BE2C (cell line): Measurements from ENCODE around the gene POGLUT3.

Source experiments
- DNase-seq: peaks from one replicate; pipeline ENCODE4 v3.0.0-alpha.2; 2020
- H3K27me3 ChIP-seq: fragments of 250-450 bp; sonication (Bioruptor Pico); 2 replicates; pipeline ENCODE4 v1.5.1; 2020; ENCODE audit warnings: mild to moderate bottlenecking
- H3K36me3 ChIP-seq: fragments of 250-450 bp; sonication (Bioruptor Pico); 2 replicates; pipeline ENCODE4 v1.5.1; 2020; ENCODE audit warnings: mild to moderate bottlenecking
- H3K4me1 ChIP-seq: fragments of 250-450 bp; sonication (Bioruptor Pico); 2 replicates; pipeline ENCODE4 v1.5.1; 2020
- H3K4me3 ChIP-seq: 2 replicates; pipeline ENCODE4 v1.5.1; 2011; ENCODE audit warnings: low read depth, low read length
- H3K9me3 ChIP-seq: fragments of 250-450 bp; sonication (Bioruptor Pico); 2 replicates; pipeline ENCODE4 v1.5.1; 2020
- TF ChIP-seq, protein P1 (sequence below): IDR thresholded peaks from 2 replicates; pipeline ENCODE4 v1.5.1; 2012; ENCODE audit warnings: mild to moderate bottlenecking, low read depth, low read length

The POGLUT3 gene

DNA sequence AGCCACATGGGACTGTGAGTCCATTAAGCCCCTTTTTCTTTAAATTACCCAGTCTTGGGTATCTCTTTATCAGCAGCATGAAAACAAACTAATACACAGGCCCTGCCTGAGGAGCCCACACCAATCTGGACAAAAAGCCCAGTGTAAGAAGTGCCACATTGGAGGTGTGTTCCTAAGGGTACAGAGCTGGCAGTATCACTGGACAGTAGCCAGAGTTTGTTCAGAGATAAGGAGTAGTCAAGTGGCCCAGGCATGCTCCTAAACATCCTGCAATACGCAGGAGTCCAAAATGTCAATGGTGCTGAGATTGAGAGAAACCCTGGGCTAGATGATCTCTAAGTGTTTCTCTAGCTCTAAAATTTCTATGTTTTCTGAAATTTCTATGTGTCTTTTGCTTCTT, 27.0 kb upstream of the POGLUT3 start:
- DNase-seq = no peak
- Histone ChIP-seq H3K4me3 (no peak overlapping the region), H3K9me3 (no peaks in the 10 kb centered on the region), H3K36me3 (no peaks in the 10 kb centered on the region), H3K27me3 (no peaks in the 10 kb centered on the region; the same call in 1 of the 2 replicates), H3K4me1 (no peaks in the 10 kb centered on the region)
- TF ChIP-seq, protein P1, sequence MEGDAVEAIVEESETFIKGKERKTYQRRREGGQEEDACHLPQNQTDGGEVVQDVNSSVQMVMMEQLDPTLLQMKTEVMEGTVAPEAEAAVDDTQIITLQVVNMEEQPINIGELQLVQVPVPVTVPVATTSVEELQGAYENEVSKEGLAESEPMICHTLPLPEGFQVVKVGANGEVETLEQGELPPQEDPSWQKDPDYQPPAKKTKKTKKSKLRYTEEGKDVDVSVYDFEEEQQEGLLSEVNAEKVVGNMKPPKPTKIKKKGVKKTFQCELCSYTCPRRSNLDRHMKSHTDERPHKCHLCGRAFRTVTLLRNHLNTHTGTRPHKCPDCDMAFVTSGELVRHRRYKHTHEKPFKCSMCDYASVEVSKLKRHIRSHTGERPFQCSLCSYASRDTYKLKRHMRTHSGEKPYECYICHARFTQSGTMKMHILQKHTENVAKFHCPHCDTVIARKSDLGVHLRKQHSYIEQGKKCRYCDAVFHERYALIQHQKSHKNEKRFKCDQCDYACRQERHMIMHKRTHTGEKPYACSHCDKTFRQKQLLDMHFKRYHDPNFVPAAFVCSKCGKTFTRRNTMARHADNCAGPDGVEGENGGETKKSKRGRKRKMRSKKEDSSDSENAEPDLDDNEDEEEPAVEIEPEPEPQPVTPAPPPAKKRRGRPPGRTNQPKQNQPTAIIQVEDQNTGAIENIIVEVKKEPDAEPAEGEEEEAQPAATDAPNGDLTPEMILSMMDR = no peak

GRCh38 chr11:108524422-108524821, 26.2 kb upstream of the POGLUT3 start:
- Histone ChIP-seq H3K4me1 (no peaks in the 10 kb centered on the region), H3K9me3 (no peaks in the 10 kb centered on the region)
- TF ChIP-seq, protein P1 = no peak

GRCh38 chr11:108522318-108522717, 24.1 kb upstream of the POGLUT3 start:
- H3K4me1 ChIP-seq = no peaks in the 10 kb centered on the region
- no peak for DNase-seq
- H3K36me3 ChIP-seq = no peaks in the 10 kb centered on the region
- no peak overlapping the region for H3K4me3 ChIP-seq
- no peaks in the 10 kb centered on the region for H3K9me3 ChIP-seq
- H3K27me3 ChIP-seq = no peaks in the 10 kb centered on the region; the same call in 1 of the 2 replicates
- TF ChIP-seq, protein P1 = no peak

More at GRCh38 chr11:108524422-108524821, 26.2 kb upstream of the POGLUT3 start:
- no peaks in the 10 kb centered on the region; the same call in 1 of the 2 replicates for H3K27me3 ChIP-seq
- H3K4me3 ChIP-seq = no peak overlapping the region
- no peaks in the 10 kb centered on the region for H3K36me3 ChIP-seq
- no peak for DNase-seq

DNA sequence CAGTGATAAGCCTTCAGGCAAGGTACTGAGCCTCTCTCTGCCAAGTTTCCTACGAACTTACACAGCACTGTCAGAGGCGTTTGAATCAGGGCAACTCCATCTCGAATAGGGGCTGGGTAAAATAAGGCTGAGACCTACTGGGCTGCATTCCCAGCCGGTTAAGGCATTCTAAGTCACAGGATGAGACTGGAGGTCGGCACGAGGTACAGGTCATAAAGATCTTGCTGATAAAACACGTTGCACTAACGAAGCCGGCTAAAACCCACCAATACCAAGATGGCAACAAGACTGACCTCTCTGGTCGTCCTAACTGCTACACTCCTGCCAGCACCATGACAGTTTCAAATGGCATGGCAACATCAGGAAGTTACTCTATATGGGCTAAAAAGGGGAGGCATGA, 20.4 kb upstream of the POGLUT3 start:
- H3K27me3 ChIP-seq = peaks cover 8% of the 10 kb centered on the region
- no peaks in the 10 kb centered on the region for H3K36me3 ChIP-seq
- no peak overlapping the region for H3K4me3 ChIP-seq
- TF ChIP-seq, protein P1 = no peak
- H3K9me3 ChIP-seq = no peaks in the 10 kb centered on the region
- no peaks in the 10 kb centered on the region for H3K4me1 ChIP-seq
- DNase-seq = no peak

DNA sequence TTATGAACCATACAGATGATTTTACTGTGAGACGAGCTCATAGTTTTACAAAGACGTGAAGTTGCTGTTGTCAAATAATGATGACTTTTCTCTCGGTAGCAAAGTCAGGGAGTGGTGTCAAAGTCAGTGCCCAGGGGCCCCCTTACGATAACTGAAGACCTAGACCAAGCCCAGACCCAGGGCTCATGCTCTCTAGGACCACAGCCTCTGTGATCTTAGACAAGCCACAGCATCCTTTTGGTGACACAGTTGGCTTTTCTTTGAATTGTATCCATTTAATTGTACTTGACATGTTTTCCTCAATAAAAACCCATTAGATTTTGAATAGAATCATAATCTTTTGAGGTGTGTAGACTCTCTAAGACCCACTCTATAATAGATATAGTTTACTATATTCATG, 17.9 kb upstream of the POGLUT3 start:
- Histone ChIP-seq H3K4me1 (no peaks in the 10 kb centered on the region), H3K27me3 (peaks cover 20% of the 10 kb centered on the region), H3K4me3 (no peak overlapping the region), H3K9me3 (no peaks in the 10 kb centered on the region), H3K36me3 (no peaks in the 10 kb centered on the region)
- DNase-seq = no peak
- TF ChIP-seq, protein P1 = no peak

DNA sequence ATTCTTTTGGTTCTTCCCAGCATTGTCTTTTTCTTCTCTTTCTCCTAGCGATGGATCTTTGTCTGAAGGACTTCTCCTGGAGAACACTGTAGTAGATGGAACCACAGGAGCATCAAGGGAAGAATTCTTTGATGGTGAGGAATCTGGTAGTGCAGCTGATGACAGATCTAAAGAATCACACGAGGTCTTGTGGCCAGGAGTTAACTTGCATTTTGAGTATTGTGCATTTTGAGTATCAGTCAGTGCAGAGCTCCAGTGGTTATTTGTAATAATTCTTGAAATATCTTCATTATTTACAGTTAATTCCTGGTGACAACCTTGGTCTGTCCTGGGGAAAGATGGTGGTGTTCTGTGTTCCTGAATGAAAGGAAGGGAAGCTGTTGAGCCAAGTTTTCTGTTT, 14.5 kb upstream of the POGLUT3 start:
- TF ChIP-seq, protein P1 = no peak
- Histone ChIP-seq H3K9me3 (no peaks in the 10 kb centered on the region), H3K4me1 (no peaks in the 10 kb centered on the region), H3K27me3 (peaks cover 28% of the 10 kb centered on the region), H3K36me3 (no peaks in the 10 kb centered on the region), H3K4me3 (no peak overlapping the region)
- no peak for DNase-seq
